HG03064 (cell line): ENCODE measurements around the gene POC5.
"Not testable (repeated sequence)": the region's sequence is repeated elsewhere in the genome, so short reads cannot be mapped to it uniquely, and the experiment has no call there.

Source experiments
- ATAC-seq: cut with Tn5 transposase; IDR thresholded peaks from one replicate; pipeline ENCODE4 v1.9.1; 2021; ENCODE audit warnings: low read depth; ENCODE audit not compliant: unreplicated experiment

POC5 gene

GRCh38 chr5:75706775-75707174 is 10.5 kb downstream of the POC5 start:
- ATAC-seq: no peak

GRCh38 chr5:75706016-75706415 is 11.2 kb downstream of the POC5 start:
- no peak for ATAC-seq

- ATAC-seq: no peak
These were observed 15.4 kb downstream of the POC5 start for GRCh38 chr5:75701856-75702255.

GRCh38 chr5:75695472-75696351 is 21.5 kb downstream of the POC5 start:
- ATAC-seq: not testable (repeated sequence)

- ATAC-seq: no peak
These were observed 22.5 kb downstream of the POC5 start for GRCh38 chr5:75694781-75695180.

GRCh38 chr5:75690669-75691068 is 26.6 kb downstream of the POC5 start:
- no peak for ATAC-seq

- no peak for ATAC-seq
These were observed 30.8 kb downstream of the POC5 start for GRCh38 chr5:75686480-75686879.

GRCh38 chr5:75685141-75685540 is 32.1 kb downstream of the POC5 start:
- no peak for ATAC-seq

GRCh38 chr5:75681125-75681830 is 36.0 kb downstream of the POC5 start:
- no peak for ATAC-seq

- ATAC-seq: no peak
These were observed 39.1 kb downstream of the POC5 start for GRCh38 chr5:75678155-75678554.

GRCh38 chr5:75677607-75678006 is 39.6 kb downstream of the POC5 start:
- no peak for ATAC-seq

- ATAC-seq: no peak
These were observed 41.5 kb downstream of the POC5 start for GRCh38 chr5:75675783-75676182.

- no peak for ATAC-seq
These were observed 44.6 kb downstream of the POC5 start for GRCh38 chr5:75672616-75673015.

- ATAC-seq: no peak
These were observed 45.7 kb downstream of the POC5 start for GRCh38 chr5:75671506-75671905.

- no peak for ATAC-seq
These were observed 46.7 kb downstream of the POC5 start for GRCh38 chr5:75670577-75670976.

- peak; percentile 86 for ATAC-seq
These were observed 48.1 kb downstream of the POC5 start for GRCh38 chr5:75668977-75669689.

GRCh38 chr5:75668445-75668844 is 48.8 kb downstream of the POC5 start:
- no peak for ATAC-seq

- no peak for ATAC-seq
These were observed 49.7 kb downstream of the POC5 start for GRCh38 chr5:75667586-75667985.

GRCh38 chr5:75666801-75667200 is 50.4 kb downstream of the POC5 start:
- ATAC-seq: no peak

- ATAC-seq: no peak
These were observed 52.3 kb downstream of the POC5 start for GRCh38 chr5:75664979-75665378.

GRCh38 chr5:75663579-75664284 is 53.5 kb downstream of the POC5 start:
- no peak for ATAC-seq
